Stimulated activated CD8-positive, alpha-beta memory T cell treated with anti-CD3 and anti-CD28 coated beads, Interleukin-15, amount 100 ng/mL, for 4 hours (primary cell): ENCODE measurements around the gene JUNB.
"Not testable (repeated sequence)": the region's sequence is repeated elsewhere in the genome, so short reads cannot be mapped to it uniquely, and the experiment has no call there.

Experiments used
- DNase-seq, 2 donors: peaks; one replicate each; pipeline ENCODE4 v3.0.0-alpha.2; 2020; ENCODE audit warnings: low read depth in 2 of 2

The JUNB gene

DNA sequence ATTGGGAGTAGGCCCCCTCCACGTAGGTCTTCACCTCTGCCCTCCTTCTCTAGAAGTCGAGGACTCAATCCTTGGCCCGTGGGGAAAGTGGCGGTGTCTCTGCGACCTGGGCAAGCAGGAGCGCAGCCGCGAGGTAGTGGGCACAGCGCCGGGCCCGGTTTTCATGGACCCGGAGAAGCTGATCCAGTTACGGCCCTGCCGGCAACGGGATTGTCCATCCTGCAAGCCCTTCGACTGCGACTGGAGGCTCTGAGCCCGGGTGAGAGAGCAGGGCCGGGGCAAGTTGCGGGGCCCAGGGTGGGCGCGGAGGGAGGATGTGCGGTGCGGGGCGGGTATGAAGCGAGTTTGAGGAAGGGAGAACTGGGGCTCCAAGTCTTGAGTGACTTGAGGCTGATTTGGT is 12.8 kb downstream of the JUNB start:
- no peak for DNase-seq

DNA sequence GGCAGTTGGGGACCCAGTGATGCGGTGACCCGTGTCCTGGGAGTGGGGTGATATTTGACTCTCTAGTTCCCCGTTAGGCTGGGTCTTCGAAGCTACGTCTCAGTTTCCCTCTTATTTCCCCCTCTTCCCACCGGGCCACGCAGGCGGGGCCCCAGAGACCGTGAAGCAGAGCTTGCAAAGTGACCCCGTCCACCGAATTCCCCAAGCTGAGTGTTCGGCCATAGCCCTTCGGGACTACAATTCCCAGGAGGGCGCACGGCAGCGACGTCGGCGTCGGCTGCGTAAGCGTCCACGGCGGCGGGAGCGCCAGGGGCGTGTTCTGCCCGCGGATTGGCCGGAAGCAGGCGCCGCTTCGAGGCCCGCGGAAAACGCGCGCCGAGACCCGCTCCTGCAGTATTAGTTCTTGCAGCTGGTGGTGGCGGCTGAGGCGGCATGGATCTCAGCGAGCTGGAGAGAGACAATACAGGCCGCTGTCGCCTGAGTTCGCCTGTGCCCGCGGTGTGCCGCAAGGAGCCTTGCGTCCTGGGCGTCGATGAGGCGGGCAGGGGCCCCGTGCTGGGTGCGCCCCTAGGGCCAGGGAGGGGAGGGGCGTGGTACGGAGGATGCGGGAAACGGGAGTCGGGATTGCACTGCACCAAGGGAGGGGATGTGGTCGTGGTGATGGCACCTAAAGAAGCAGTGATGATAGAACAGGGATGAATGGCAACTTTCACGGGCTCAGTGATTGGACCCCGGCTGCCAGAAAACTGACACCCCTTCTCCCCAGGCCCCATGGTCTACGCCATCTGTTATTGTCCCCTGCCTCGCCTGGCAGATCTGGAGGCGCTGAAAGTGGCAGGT is 15.2 kb downstream of the JUNB start, which contains the start of gene RNASEH2A:
Gene RNASEH2A (plus strand): TSS at position 343 of the 840 bp plus-strand sequence. CDS start 90 bp downstream, at position 433.
- peak; percentile 66 to 76 for DNase-seq

DNA sequence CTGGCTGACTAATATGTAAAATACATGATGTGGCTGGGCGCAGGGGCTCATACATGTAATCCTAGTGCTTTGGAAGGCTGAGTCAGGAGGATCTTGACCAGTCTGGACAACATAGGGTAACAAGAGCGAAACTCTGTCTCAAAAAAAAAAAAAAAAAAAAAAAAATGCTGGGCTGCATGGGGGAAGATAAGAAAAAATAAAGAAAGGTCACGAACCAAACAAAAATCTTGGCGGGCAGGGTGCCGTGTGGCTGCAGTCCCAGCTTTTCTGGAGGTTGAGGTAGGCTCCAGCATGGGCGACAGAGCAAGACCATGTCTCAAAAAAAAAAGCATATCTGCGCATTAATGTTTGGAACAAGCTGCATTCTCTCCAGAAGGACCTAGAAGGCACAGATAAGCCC is 23.8 kb downstream of the JUNB start:
- DNase-seq, result no peak

DNA sequence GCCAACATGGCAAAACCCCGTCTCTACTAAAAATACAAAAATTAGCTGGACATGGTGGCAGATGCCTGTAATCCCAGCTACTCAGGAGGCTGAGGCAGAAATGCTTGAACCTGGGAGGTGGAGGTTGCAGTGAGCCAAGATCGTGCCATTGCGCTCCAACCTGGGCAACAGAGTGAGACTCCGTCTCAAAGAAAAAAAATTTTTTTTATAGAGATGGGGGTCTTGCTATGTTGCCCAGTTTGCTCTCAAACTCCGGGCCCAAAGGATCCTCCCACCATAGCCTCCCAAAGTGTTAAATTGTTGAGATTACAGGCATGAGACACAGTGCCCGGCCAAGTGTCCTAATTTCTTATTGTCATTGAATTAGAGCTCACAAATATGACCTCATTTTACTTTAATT is 25.9 kb downstream of the JUNB start:
- not testable (repeated sequence) for DNase-seq

DNA sequence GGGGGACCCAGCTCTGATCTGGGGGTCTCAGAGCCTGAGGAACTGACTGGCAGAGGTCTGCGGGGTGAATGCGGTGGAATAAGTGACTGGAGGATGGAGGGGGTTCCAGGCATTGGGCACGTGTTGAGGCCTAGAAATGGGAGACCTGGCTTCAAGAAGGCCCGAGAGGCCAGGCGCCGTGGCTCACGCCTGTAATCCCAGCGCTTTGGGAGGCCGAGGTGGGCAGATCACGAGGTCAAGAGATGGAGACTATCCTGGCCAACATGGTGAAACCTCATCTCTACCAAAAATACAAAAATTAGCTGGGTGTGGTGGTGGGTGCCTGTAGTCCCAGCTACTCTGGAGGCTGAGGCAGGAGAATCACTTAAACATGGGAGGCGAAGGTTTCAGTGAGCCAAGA is 26.5 kb downstream of the JUNB start:
- DNase-seq, result not testable (repeated sequence)

- DNase-seq, result no peak
These were observed 30.5 kb downstream of the JUNB start for GRCh38 chr19:12821761-12822160.

- DNase-seq, result no peak
These were observed 34.2 kb downstream of the JUNB start for GRCh38 chr19:12825254-12826131.

GRCh38 chr19:12828494-12828893 is 37.2 kb downstream of the JUNB start:
- DNase-seq, result no peak

DNA sequence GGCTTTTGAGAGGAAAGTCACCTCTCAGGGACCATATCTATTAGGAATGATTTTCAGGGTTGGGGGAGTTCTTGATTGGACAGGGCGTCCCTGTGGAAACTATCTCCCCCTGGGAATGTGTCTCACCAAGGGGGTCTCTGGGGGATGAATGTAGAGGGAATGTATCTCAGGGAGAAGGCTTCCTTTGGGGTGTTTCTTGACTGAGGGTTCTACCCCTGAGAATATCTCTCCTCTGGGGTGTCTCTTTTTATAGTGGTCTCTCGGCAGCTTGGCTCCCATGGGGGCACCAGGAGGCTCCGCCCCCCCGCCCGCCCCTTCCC is 42.1 kb downstream of the JUNB start:
- DNase-seq, result no peak

DNA sequence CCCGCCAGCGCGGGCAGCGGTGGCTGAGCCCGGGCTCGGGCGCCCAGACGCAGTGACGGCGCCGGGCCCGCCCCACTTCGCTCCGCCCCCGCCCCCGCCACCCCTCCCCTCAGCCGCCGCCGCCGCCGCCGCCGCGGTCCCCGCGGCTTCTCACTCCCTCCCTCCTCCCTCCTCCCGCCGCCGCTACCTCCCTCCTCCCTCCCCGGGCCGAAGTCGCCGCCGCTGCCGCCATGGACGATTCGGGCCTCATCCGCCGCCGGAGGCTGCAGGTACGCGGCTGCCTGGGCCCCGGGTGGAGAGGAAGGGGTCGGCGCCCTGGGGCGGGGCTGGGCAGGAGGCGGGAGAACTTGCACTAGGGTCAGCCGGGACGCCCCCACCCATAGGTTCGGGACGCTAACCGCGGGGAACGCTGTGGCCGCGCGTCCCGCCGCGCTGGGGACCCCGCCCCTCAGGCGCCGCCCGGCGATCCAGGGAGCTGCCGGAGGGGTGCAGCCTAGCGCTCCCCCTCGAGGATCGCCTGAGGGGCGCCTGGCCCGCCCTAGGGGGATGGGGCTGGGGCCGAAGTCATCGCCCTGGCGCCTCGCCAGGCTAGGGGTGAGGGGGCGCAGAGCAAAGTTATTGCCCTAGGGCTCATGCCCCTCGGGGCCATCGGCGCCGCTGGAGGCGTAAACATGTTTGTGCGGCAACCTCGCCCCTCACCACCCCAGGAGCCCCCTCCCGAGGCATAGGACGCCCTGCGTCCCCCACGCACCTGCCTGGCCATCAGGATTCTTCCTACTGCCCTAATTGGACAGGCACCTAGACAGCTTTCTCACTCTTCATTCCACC is 42.7 kb downstream of the JUNB start:
- peak in 1 of 2 donors; percentile 32 for DNase-seq

DNA sequence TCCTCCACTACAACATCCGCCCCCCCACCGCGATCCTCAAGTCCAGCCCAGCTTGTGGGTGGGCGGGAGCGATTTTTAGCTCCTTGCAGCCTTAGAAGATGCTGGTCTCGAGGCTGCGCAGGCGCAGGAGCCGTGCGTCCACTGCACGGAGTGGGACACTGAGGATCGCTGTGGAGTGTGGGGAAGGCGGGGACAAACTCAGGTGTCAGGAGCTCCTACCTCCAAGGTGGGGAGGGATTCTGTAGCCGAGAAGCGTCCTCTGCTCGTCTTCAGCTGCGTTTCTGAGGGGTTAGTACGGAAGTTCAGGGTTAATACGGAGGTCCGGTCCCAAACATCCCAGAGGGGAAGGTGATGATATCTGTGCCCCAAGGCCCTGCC is 43.3 kb downstream of the JUNB start, which contains the start of gene RTBDN:
Gene RTBDN (minus strand): TSS at position 14 of the 378 bp plus-strand sequence. CDS start 4,600 bp downstream, outside the sequence.
- no peak for DNase-seq

DNA sequence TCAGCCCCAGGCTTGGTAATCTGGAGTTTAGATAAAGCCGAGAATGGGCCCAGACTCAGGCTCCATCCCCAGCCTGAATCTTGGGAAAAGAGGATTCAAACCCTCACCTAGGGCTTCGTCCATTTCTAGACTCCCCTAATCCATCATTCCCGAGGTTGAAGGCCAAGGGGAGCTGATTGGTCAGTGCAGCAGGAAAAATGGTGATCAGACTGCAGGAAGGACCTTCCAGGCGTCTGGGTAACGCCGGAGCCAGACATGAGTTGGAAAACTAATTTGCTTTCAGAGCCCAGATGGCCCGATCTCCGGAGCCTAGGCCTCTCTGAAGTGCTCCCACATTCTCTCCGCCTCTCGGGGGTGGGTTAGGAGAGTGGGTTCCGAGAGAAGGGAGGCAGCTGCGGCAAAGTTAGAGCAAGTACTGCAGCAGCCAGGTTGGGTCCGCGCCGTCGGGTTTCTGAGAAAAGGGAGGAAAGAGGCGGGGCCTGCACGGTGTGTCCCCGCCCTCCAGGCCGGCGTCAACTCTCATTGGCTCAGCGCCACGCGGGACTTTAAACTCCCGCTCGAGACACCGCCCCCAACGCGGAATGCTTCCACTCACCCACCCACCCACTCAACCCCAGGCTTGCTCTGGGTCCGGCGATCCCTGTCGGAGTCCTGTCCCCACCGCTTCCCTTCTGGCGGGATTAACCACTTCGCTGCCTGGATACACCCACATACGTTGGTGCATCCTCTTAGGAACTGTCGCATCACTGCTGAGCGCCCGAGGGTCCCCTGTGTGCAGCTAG is 43.9 kb downstream of the JUNB start:
- DNase-seq, result no peak

DNA sequence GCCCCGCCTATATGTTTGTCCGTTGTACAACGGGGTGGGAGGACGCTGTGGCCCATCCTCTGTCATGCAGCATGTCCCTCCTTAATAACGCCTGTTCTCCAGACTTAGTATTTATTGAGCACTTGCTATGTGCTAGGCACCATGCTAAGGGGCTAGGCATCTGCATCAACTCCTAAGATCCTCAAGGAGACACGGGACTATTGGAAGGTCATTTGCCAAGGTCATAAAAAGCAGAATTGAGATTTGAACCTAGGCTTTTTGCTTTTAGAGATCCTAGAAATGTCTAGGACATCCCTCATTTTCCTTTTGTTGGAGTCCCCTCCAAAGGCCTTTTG is 45.2 kb downstream of the JUNB start:
- DNase-seq, result no peak

- no peak for DNase-seq
These were observed 45.9 kb downstream of the JUNB start for GRCh38 chr19:12837225-12837624.

- no peak for DNase-seq
These were observed 47.0 kb downstream of the JUNB start, which contains the start of gene MAST1 for GRCh38 chr19:12838182-12838885. TSS of gene MAST1 (plus strand) at chr19:12838515. CDS start at chr19:12838573, 58 bp downstream.

- DNase-seq, result no peak
These were observed 47.8 kb downstream of the JUNB start for GRCh38 chr19:12838886-12839756.

DNA sequence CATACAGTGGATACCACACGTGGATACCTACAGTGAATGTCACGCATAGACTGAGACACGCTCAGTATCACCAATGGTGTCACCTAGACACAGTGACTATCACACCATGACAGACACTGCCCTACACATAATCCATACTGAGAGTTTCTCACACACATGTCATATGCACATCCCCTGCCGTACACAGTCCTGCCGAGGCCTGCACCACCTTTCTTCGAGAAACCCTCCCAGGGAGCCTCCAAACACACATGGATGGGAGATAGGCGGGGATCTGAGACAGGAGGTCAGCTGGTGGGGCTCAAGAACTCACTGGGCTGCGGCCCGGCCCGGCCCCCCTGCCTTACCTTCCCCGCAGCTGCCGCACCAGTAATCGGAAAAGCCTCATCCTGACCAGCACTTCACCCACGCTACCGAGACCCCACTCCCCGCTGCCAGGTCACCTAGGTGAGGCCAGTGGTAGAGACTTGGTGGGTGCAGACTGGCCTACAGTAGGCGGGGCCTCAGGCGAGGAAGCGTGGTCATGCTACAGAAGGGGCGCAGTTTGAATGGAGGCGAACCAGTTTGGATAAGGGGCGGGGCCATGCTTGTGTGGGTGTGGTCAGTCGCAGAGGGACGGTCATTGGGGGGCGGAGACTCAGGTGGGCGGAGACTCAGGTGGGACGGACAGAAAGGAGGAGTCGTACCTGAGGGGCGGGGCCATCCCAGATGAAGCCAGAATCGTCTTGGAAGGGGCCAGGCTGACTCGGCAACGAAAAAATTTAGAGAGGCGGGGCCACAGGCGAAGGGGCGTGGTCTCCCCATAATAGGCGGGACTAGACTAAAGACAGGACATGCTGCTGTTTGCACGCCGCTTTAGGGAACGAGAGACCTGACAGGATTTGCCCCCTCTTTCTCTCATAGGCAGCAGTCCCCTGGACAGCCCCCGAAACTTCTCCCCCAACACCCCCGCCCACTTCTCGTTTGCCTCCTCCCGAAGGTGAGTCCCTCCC is 49.1 kb downstream of the JUNB start:
- no peak for DNase-seq

DNA sequence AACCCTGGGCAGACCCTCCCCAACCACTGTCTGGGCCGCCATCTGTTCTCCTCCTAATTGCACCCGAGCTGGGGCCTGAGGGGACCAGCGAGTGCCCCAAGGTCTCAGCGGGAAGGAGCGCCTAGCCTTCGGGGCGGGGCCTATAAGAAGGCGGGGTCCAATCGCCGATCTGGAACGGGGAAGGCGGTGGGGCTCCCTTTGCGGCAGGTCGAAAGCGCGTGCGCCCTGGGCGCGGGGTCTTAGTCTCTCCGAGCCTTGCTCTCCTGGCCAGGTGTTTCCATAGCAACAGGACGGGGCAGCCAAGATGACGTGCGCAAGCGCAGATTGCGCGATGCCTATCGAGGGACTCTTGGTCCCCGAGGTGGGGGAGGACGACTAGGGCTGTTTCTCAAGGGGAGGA is 49.8 kb downstream of the JUNB start:
- no peak for DNase-seq
